ENCODE data around the gene NDUFS2.

DNA sequence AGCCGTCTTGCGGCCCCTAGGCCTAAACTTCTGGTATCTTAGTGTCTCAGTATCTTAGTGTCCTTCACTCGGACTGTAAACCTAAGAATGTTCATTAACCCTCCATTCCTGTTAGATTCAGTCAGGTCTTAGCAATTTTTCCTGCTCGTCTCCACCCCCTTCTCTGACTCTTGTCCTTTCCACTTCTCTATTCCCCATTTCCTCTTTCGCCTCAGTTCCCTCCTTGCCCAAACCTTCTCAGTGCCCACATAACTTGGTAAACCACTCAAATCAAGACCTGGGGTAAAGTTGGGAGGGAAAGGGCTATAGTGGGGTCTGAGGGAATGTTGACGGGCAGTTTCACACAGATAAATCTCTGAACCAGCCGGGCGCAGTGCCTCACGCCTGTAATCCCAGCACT lies 12.2 kb downstream of the NDUFS2 start:
- TF ChIP-seq EP300 (IDR thresholded peaks at IDR 0.05; ENCODE audit: low read depth) (no peak), CTCF (IDR thresholded peaks at IDR 0.05) (no peak)
